HCT116 (cell line): Measurements from ENCODE around the gene ADAMTS20. TPM values are rescaled to one million over a fixed set of nuclear protein-coding genes. Genes with fewer than 3 reads are reported as not detected.

Experiments used
- ATAC-seq: fragments of 200-7000 bp; cut with Tn5 transposase; 2 replicates; pipeline ENCODE4 v1.9.1; 2020; ENCODE audit warnings: mild to moderate bottlenecking, moderate library complexity
- BruUV-seq: library from RNA; stranded (reverse); fragments of 400-500 nt; replicated peaks from 2 replicates; lab custom pipeline; 2021; lab: Mats Ljungman, UMichigan
- CTCF ChIA-PET: fragments of 300-600 bp; sonication (Branson Sonifier 250); formaldehyde crosslinking; loops from one replicate; lab custom pipeline; 2021; ENCODE audit warnings: antibody characterized with exemption; lab: Charles Lee
- POLR2A ChIA-PET: fragments of 300-600, 350-600 bp; sonication (Branson Sonifier 250); formaldehyde crosslinking; loops from one replicate; lab custom pipeline; 2021; ENCODE audit warnings: antibody characterized with exemption; lab: Charles Lee
- RAD21 ChIA-PET, 2 experiments: fragments of 300-600 bp; sonication (Branson Sonifier 250); formaldehyde crosslinking; loops; one replicate each; lab custom pipeline; 2023; ENCODE audit warnings: low total read pairs in 2 of 2; ENCODE audit not compliant: uncharacterized antibody in 2 of 2, unreplicated experiment in 2 of 2, low non-redundant PET in 1 of 2; lab: Charles Lee
- DNase-seq: peaks from one replicate; pipeline ENCODE4 v3.0.0-alpha.2; 2010; ENCODE audit warnings: low read depth, low spot score
- H2AFZ ChIP-seq: fragments of 200-600 bp; shearing (Covaris generic), sonication (generic); 2 replicates; pipeline ENCODE4 v1.6.1; 2017; ENCODE audit warnings: low read depth, mixed run types, mixed read lengths, antibody characterized with exemption, low read length; ENCODE audit not compliant: poor library complexity, severe bottlenecking
- H3K27ac ChIP-seq: 2 replicates; pipeline ENCODE4 v1.5.1; 2012; ENCODE audit warnings: low read depth, low read length
- H3K27me3 ChIP-seq: fragments of 200-600 bp; sonication (generic); 2 replicates; pipeline ENCODE4 v1.6.1; 2016; ENCODE audit warnings: mixed run types, low read length, mixed read lengths; ENCODE audit not compliant: insufficient read depth
- H3K36me3 ChIP-seq, 2 experiments: fragments of 200-500 bp in 1 of 2; fragments of 200-600 bp in 1 of 2; sonication (Bioruptor generic) in 1 of 2; sonication (generic) in 1 of 2; 2 replicates each; pipeline versions ENCODE4 v1.5.1 to v1.6.1; 2014 to 2016; ENCODE audit warnings: low read length in 2 of 2, inconsistent platforms in 1 of 2, mixed read lengths in 1 of 2, mixed run types in 1 of 2; ENCODE audit not compliant: insufficient read depth in 2 of 2, control insufficient read depth in 1 of 2
- H3K4me1 ChIP-seq, 2 experiments: fragments of 200-600 bp in 1 of 2; sonication (generic) in 1 of 2; 2 replicates each; pipeline versions ENCODE4 v1.5.1 to v1.6.1; 2012 to 2017; ENCODE audit warnings: low read length in 2 of 2, inconsistent platforms in 1 of 2, mild to moderate bottlenecking in 1 of 2, mixed read lengths in 1 of 2, mixed run types in 1 of 2, moderate library complexity in 1 of 2; ENCODE audit not compliant: insufficient read depth in 2 of 2, control insufficient read depth in 1 of 2
- H3K4me2 ChIP-seq: fragments of 200-600 bp; sonication (generic); 2 replicates; pipeline ENCODE4 v1.6.1; 2017; ENCODE audit warnings: mixed run types, low read length, mixed read lengths
- H3K4me3 ChIP-seq, 2 experiments: fragments of 200-600 bp in 1 of 2; sonication (generic) in 1 of 2; replicated peaks in 1 of 2; 2 replicates each; pipeline ENCODE4 v1.5.1; 2011 to 2016; ENCODE audit warnings: low read length in 2 of 2, control low read depth in 1 of 2, low read depth in 1 of 2, mild to moderate bottlenecking in 1 of 2, mixed read lengths in 1 of 2, mixed run types in 1 of 2
- H3K79me2 ChIP-seq: fragments of 200-600 bp; sonication (generic); 2 replicates; pipeline ENCODE4 v1.6.1; 2017; ENCODE audit warnings: mild to moderate bottlenecking, mixed run types, low read length, moderate library complexity, mixed read lengths; ENCODE audit not compliant: insufficient read depth
- H3K9ac ChIP-seq: fragments of 200-600 bp; sonication (generic); 2 replicates; pipeline ENCODE4 v1.6.1; 2016; ENCODE audit warnings: low read length, mixed read lengths
- H3K9me2 ChIP-seq: fragments of 200-600 bp; sonication (generic), shearing (Covaris generic); 2 replicates; pipeline ENCODE4 v1.6.1; 2017; ENCODE audit warnings: mixed run types, mild to moderate bottlenecking, moderate library complexity; ENCODE audit not compliant: insufficient read depth
- H3K9me3 ChIP-seq, 2 experiments: fragments of 200-500 bp in 1 of 2; fragments of 200-600 bp in 1 of 2; sonication (Bioruptor generic) in 1 of 2; sonication (generic) in 1 of 2; 2 replicates each; pipeline ENCODE4 v1.6.1; 2014 to 2017; ENCODE audit warnings: low read length in 2 of 2, mixed read lengths in 2 of 2, inconsistent platforms in 1 of 2, low read depth in 1 of 2, mild to moderate bottlenecking in 1 of 2, mixed run types in 1 of 2, moderate library complexity in 1 of 2; ENCODE audit not compliant: control insufficient read depth in 1 of 2, insufficient read depth in 1 of 2
- H4K20me1 ChIP-seq: fragments of 200-600 bp; sonication (generic), shearing (Covaris generic); 2 replicates; pipeline ENCODE4 v1.6.1; 2017; ENCODE audit warnings: mixed run types, mild to moderate bottlenecking, moderate library complexity; ENCODE audit not compliant: insufficient read depth
- CBX3 ChIP-seq: IDR thresholded peaks from 2 replicates; pipeline ENCODE4 v1.6.1; 2012; ENCODE audit warnings: low read depth
- CEBPB ChIP-seq: IDR thresholded peaks from 2 replicates; pipeline ENCODE4 v1.6.1; 2012; ENCODE audit warnings: low read depth
- CTCF ChIP-seq, 3 experiments: fragments of 200-600 bp in 1 of 3; sonication (generic) in 1 of 3; IDR thresholded peaks in 2 of 3; conservative IDR thresholded peaks in 1 of 3; 2 replicates each; pipeline ENCODE4 v1.5.1; 2012 to 2017; ENCODE audit warnings: low read depth in 2 of 3, low read length in 2 of 3, antibody characterized with exemption in 1 of 3, borderline replicate concordance in 1 of 3, control low read depth in 1 of 3, mild to moderate bottlenecking in 1 of 3, mixed read lengths in 1 of 3, mixed run types in 1 of 3, moderate library complexity in 1 of 3; ENCODE audit not compliant: insufficient read depth in 1 of 3
- EGR1 ChIP-seq: IDR thresholded peaks from 2 replicates; pipeline ENCODE4 v1.6.1; 2012; ENCODE audit warnings: low read depth
- EZH2 ChIP-seq: fragments of 200-600 bp; sonication (generic); IDR thresholded peaks from 2 replicates; pipeline ENCODE4 v1.6.1; 2017; ENCODE audit warnings: antibody characterized with exemption, mixed run types
- EZH2phosphoT487 ChIP-seq: fragments of 200-600 bp; IDR thresholded peaks from 2 replicates; pipeline ENCODE4 v1.6.1; 2018; ENCODE audit warnings: antibody characterized with exemption, borderline replicate concordance
- FOSL1 ChIP-seq: IDR thresholded peaks from 2 replicates; pipeline ENCODE4 v1.6.1; 2012; ENCODE audit warnings: low read depth
- JUND ChIP-seq: IDR thresholded peaks from 2 replicates; pipeline ENCODE4 v1.6.1; 2012
- POLR2AphosphoS5 ChIP-seq: IDR thresholded peaks from 2 replicates; pipeline ENCODE4 v1.6.1; 2011; ENCODE audit warnings: mild to moderate bottlenecking, low read depth, low read length, moderate library complexity
- SP1 ChIP-seq: IDR thresholded peaks from 2 replicates; pipeline ENCODE4 v1.6.1; 2012; ENCODE audit warnings: low read depth
- SRF ChIP-seq: IDR thresholded peaks from 2 replicates; pipeline ENCODE4 v1.6.1; 2012; ENCODE audit warnings: low read depth
- TCF7L2 ChIP-seq: IDR thresholded peaks from 2 replicates; pipeline ENCODE4 v1.7.0; 2011; ENCODE audit warnings: borderline replicate concordance, inconsistent platforms; ENCODE audit not compliant: insufficient read depth, insufficient read length; ENCODE audit errors: extremely low read depth
- YY1 ChIP-seq: IDR thresholded peaks from 2 replicates; pipeline ENCODE4 v1.6.1; 2011; ENCODE audit warnings: low read length, low read depth, moderate library complexity, mild to moderate bottlenecking; ENCODE audit not compliant: insufficient replicate concordance; ENCODE audit errors: extremely low read depth
- ZBTB33 ChIP-seq: IDR thresholded peaks from 2 replicates; pipeline ENCODE4 v1.6.1; 2011; ENCODE audit warnings: mild to moderate bottlenecking, low read length, moderate library complexity; ENCODE audit not compliant: insufficient replicate concordance; ENCODE audit errors: extremely low read depth
- ZFX ChIP-seq: fragments of 450-650 bp; IDR thresholded peaks from 2 replicates; pipeline ENCODE4 v1.6.1; 2017
- ZNF274 ChIP-seq: fragments of 200-500 bp; sonication (Bioruptor generic); IDR thresholded peaks from 2 replicates; pipeline ENCODE4 v1.6.1; 2014; ENCODE audit warnings: mild to moderate bottlenecking, low read depth, low read length, inconsistent platforms
- intact Hi-C: fragments of 100-400 bp; cut with micrococcal nuclease; formaldehyde crosslinking; loops from 2 replicates; pipeline ENCODE4 v1.10.0; 2022
- total RNA-seq: library from RNA; stranded (reverse); gene quantifications from one replicate; pipeline ENCODE4 v1.2.1, GENCODE V29; 2021; ENCODE audit not compliant: unreplicated experiment
- TF ChIP-seq, protein P1 (sequence below): IDR thresholded peaks from 2 replicates; pipeline ENCODE4 v1.6.1; 2012
- TF ChIP-seq, protein P2 (sequence below): IDR thresholded peaks from 2 replicates; pipeline ENCODE4 v1.6.1; 2012

ADAMTS20 gene
- total RNA-seq, 1 experiment from 2014 or later, result not detected

DNA sequence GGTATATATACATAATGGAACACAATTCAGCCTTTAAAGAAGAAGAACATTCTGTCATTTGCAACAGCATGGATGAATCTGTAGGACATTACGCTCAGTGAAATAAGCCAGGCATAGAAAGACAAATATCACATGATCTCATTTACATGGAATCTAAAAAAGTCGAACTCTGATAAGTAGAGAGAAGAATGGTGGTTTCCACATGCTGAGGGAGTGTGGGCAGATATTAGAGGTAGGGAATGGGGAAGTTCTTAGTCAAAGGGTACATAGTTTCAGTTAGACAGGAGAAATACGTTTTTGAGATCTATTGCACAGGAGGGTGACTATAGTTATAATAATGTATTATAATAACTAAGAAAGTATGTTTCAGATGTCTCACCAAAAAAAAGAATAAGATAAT is 71.4 kb downstream of the ADAMTS20 start:
- no peaks in the 10 kb centered on the region for H3K4me1 ChIP-seq
- H3K27ac ChIP-seq, result no peak overlapping the region
- no peak overlapping the region for H3K4me3 ChIP-seq
- TF ChIP-seq YY1 (no peak), POLR2AphosphoS5 (no peak), ZBTB33 (no peak), SRF (no peak), ZFX (no peak), EZH2 (no peak), JUND (no peak), SP1 (no peak), EZH2phosphoT487 (no peak), EGR1 (no peak), CBX3 (no peak), CTCF (IDR thresholded peaks at IDR 0.05 in 2 of 3, conservative IDR thresholded peaks at IDR 0.05 in 1 of 3; ENCODE audit: borderline replicate concordance in 1 of 3, insufficient read depth in 1 of 3, low read depth in 2 of 3, low read length in 2 of 3) (no peak), ZNF274 (no peak), TCF7L2 (no peak), CEBPB (no peak), FOSL1 (no peak)
- TF ChIP-seq, protein P1, sequence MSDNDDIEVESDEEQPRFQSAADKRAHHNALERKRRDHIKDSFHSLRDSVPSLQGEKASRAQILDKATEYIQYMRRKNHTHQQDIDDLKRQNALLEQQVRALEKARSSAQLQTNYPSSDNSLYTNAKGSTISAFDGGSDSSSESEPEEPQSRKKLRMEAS, result no peak
- TF ChIP-seq, protein P2, sequence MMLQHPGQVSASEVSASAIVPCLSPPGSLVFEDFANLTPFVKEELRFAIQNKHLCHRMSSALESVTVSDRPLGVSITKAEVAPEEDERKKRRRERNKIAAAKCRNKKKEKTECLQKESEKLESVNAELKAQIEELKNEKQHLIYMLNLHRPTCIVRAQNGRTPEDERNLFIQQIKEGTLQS, result no peak
- H3K9me3 ChIP-seq, result no peaks in the 10 kb centered on the region
- H3K9me2 ChIP-seq, result no peaks in the 10 kb centered on the region
- H3K4me2 ChIP-seq, result no peak overlapping the region
- no peaks in the 10 kb centered on the region for H3K27me3 ChIP-seq
- no peak overlapping the region for H2AFZ ChIP-seq
- no peaks in the 10 kb centered on the region for H3K79me2 ChIP-seq
- no TSS peak for BruUV-seq
- H4K20me1 ChIP-seq, result no peaks in the 10 kb centered on the region
- DNase-seq (no peak), ATAC-seq (no peak)
- intact Hi-C loops, result no loop called here
- ChIA-PET POLR2A (no interaction called here), CTCF (no interaction called here), RAD21 (no interaction called here)
- H3K9ac ChIP-seq, result no peak overlapping the region
- no peaks in the 10 kb centered on the region for H3K36me3 ChIP-seq
